Coronary artery (tissue), 2 donors: ENCODE data around the gene NCEH1.
"Not testable (repeated sequence)": the region's sequence is repeated elsewhere in the genome, so short reads cannot be mapped to it uniquely, and the experiment has no call there.

ENCODE experiments used
- DNase-seq: peaks from one replicate; pipeline ENCODE4 v3.0.0-alpha.2; 2017; ENCODE audit warnings: low spot score
- H3K27ac ChIP-seq, 2 donors: fragments of 200-600 bp; sonication (generic); one replicate each; pipeline ENCODE4 v1.5.1; 2016 to 2019
- H3K4me3 ChIP-seq: fragments of 200-600 bp; sonication (generic); 2 replicates; pipeline ENCODE4 v1.5.1; 2016; ENCODE audit warnings: mild to moderate bottlenecking, moderate library complexity
- TF ChIP-seq, protein P1 (sequence below): fragments of 200-600 bp; sonication (generic); IDR thresholded peaks from one replicate; pipeline ENCODE4 v1.5.1; 2019; ENCODE audit warnings: antibody characterized with exemption

NCEH1 gene

DNA sequence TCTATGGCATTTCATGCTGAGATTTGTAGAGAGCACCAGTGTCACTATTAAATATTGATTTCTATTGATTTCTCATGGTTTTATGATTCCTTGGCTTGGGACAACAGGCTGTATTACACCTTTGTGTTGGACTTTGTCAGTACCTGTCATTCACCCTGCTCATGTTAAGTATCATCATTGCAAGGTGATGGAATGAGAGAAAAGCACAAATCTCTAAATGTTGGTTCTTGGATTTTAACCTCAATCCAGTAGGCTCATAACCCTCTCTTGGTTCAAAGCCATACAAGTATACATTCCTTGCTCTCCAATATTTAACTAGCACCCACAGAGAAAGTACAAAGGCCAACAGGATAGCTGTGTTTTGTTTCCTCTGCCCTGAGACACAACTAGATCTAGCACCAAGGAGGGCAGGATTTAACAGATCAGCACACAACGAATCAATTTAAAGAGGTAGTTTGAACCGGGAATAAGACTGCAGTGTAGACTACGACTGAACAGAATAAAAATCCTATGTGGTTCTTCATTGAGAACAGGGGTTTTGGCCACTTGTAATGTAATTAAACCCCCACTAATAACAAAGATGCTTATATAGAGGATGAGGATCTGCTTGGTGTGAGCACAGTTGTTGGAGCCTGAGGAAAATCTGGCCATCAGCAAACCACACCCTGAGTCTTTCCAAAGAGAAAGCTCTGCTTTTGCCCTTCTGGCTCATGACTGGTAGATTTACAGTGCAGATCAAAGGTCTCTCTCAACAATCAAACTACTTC is 109.6 kb downstream of the NCEH1 start:
- no peak overlapping the region for H3K4me3 ChIP-seq
- no peak for DNase-seq
- TF ChIP-seq, protein P1, sequence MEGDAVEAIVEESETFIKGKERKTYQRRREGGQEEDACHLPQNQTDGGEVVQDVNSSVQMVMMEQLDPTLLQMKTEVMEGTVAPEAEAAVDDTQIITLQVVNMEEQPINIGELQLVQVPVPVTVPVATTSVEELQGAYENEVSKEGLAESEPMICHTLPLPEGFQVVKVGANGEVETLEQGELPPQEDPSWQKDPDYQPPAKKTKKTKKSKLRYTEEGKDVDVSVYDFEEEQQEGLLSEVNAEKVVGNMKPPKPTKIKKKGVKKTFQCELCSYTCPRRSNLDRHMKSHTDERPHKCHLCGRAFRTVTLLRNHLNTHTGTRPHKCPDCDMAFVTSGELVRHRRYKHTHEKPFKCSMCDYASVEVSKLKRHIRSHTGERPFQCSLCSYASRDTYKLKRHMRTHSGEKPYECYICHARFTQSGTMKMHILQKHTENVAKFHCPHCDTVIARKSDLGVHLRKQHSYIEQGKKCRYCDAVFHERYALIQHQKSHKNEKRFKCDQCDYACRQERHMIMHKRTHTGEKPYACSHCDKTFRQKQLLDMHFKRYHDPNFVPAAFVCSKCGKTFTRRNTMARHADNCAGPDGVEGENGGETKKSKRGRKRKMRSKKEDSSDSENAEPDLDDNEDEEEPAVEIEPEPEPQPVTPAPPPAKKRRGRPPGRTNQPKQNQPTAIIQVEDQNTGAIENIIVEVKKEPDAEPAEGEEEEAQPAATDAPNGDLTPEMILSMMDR: no peak
- no peak overlapping the region for H3K27ac ChIP-seq

GRCh38 chr3:172600644-172601065 is 110.2 kb downstream of the NCEH1 start:
- TF ChIP-seq, protein P1: no peak
- no peak overlapping the region for H3K27ac ChIP-seq

DNA sequence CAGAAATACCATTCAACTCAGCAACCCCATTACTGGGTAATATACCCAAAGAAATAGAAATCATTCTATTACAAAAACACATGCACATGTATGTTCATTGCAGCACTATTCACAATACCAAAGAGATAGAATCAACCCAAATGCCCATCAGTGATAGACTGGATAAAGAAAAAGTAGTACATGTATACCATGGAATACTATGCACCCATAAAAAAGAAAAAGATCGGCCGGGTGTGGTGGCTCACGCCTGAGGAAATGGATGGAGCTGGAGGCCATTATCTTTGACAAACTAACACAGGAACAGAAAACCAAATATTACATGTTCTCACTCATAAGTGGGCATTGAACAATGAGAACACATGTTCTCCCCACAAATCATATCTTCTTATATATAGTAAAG is 112.0 kb downstream of the NCEH1 start:
- no peak for DNase-seq
- H3K27ac ChIP-seq: no peak overlapping the region
- no peak overlapping the region for H3K4me3 ChIP-seq
- TF ChIP-seq, protein P1: no peak

More at GRCh38 chr3:172600644-172601065, 110.2 kb downstream of the NCEH1 start:
- no peak overlapping the region for H3K4me3 ChIP-seq
- DNase-seq: no peak

DNA sequence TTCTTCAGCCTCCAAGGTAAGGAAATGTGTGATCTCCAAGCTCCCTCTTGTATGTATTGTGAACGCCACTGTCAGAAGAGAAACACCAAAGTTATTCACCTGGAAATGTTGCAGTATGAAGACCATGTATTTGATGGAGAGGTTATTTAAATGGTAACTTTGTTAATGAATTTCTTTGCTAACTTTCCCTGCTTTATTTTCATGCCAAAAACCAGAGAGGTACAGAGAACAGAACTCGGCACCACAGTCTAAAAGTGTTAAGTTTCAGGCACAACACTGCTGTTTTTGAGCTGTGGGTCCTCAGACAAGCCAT is 114.5 kb downstream of the NCEH1 start:
- Histone ChIP-seq H3K4me3 (no peak overlapping the region), H3K27ac (no peak overlapping the region)
- TF ChIP-seq, protein P1: no peak

GRCh38 chr3:172595664-172596393 is 115.0 kb downstream of the NCEH1 start:
- DNase-seq: no peak
- peak overlapping the region; percentile 53 for H3K4me3 ChIP-seq

More for the DNA sequence above, 114.5 kb downstream of the NCEH1 start:
- DNase-seq: no peak

GRCh38 chr3:172594900-172595663 is 115.8 kb downstream of the NCEH1 start:
- H3K27ac ChIP-seq: peak overlapping the region in 1 of 2 donors; percentile 73
- DNase-seq: not testable (repeated sequence)
- peak overlapping the region; percentile 9 for H3K4me3 ChIP-seq

More at GRCh38 chr3:172595664-172596393, 115.0 kb downstream of the NCEH1 start:
- TF ChIP-seq, protein P1: no peak
- peak overlapping the region in 1 of 2 donors; percentile 61 for H3K27ac ChIP-seq
